Parathyroid adenoma (tissue), 2 donors: Measurements from ENCODE around the gene RBM41.
A peak's percentile ranks its signal among the peaks of the same experiment; 100 is the strongest.
"Not testable (repeated sequence)": the region's sequence is repeated elsewhere in the genome, so short reads cannot be mapped to it uniquely, and the experiment has no call there.

ENCODE experiments used
- H2AFZ ChIP-seq: fragments of 300-600 bp; sonication (generic); one replicate; pipeline ENCODE4 v1.7.0; 2017; ENCODE audit warnings: antibody characterized with exemption, mild to moderate bottlenecking
- H3K27ac ChIP-seq: fragments of 300-600 bp; sonication (generic); one replicate; pipeline ENCODE4 v1.7.0; 2017
- H3K27me3 ChIP-seq: fragments of 300-600 bp; sonication (generic); one replicate; pipeline ENCODE4 v1.7.0; 2017; ENCODE audit warnings: low read length; ENCODE audit not compliant: control insufficient read depth, insufficient read depth
- H3K36me3 ChIP-seq: fragments of 300-600 bp; sonication (generic); one replicate; pipeline ENCODE4 v1.7.0; 2017; ENCODE audit warnings: low read length; ENCODE audit not compliant: control insufficient read depth, insufficient read depth
- H3K4me1 ChIP-seq: fragments of 300-600 bp; sonication (generic); one replicate; pipeline ENCODE4 v1.7.0; 2017; ENCODE audit warnings: control low read depth
- H3K4me2 ChIP-seq: fragments of 300-600 bp; sonication (generic); one replicate; pipeline ENCODE4 v1.7.0; 2017; ENCODE audit warnings: low read length
- H3K4me3 ChIP-seq: fragments of 300-600 bp; sonication (generic); one replicate; pipeline ENCODE4 v1.7.0; 2017; ENCODE audit warnings: low read depth, low read length
- H3K79me2 ChIP-seq: fragments of 300-600 bp; sonication (generic); one replicate; pipeline ENCODE4 v1.7.0; 2017; ENCODE audit warnings: control low read depth
- H3K9ac ChIP-seq: fragments of 300-600 bp; sonication (generic); one replicate; pipeline ENCODE4 v1.7.0; 2017; ENCODE audit warnings: mild to moderate bottlenecking
- H3K9me3 ChIP-seq: fragments of 300-600 bp; sonication (generic); one replicate; pipeline ENCODE4 v1.7.0; 2017; ENCODE audit warnings: low read length; ENCODE audit not compliant: control insufficient read depth
- TF ChIP-seq, protein P1 (sequence below): fragments of 300-600 bp; sonication (generic); IDR thresholded peaks from one replicate; pipeline ENCODE4 v1.7.0; 2017; ENCODE audit warnings: antibody characterized with exemption, mild to moderate bottlenecking
- donor health status: primary hyperparathyroidism.

Gene RBM41

DNA sequence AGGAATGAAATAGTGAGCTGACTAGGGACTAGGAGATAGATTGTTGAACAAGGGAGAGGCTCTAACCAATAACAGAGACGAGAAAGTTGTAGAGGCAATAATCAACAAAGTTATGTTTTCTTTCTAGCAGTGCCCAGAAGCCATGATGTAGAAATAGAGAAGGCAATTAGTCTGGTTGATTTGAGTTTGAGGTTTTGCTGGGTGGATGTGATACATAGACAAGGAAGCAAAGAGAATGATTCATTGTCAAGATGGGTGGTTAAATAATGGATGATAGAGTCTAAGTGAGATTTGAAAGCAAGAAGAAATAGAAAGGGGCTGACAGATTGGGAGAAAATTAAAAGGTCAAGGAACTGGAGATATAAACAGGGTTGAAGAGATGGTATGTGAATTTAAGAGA is 11.2 kb downstream of the RBM41 start:
- no peaks in the 10 kb centered on the region for H3K27me3 ChIP-seq
- H3K4me2 ChIP-seq = no peak overlapping the region
- no peak overlapping the region for H3K4me3 ChIP-seq
- no peaks in the 10 kb centered on the region for H3K36me3 ChIP-seq
- TF ChIP-seq, protein P1, sequence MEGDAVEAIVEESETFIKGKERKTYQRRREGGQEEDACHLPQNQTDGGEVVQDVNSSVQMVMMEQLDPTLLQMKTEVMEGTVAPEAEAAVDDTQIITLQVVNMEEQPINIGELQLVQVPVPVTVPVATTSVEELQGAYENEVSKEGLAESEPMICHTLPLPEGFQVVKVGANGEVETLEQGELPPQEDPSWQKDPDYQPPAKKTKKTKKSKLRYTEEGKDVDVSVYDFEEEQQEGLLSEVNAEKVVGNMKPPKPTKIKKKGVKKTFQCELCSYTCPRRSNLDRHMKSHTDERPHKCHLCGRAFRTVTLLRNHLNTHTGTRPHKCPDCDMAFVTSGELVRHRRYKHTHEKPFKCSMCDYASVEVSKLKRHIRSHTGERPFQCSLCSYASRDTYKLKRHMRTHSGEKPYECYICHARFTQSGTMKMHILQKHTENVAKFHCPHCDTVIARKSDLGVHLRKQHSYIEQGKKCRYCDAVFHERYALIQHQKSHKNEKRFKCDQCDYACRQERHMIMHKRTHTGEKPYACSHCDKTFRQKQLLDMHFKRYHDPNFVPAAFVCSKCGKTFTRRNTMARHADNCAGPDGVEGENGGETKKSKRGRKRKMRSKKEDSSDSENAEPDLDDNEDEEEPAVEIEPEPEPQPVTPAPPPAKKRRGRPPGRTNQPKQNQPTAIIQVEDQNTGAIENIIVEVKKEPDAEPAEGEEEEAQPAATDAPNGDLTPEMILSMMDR = no peak
- H3K9ac ChIP-seq = no peak overlapping the region
- H3K27ac ChIP-seq = no peak overlapping the region
- no peaks in the 10 kb centered on the region for H3K9me3 ChIP-seq
- H2AFZ ChIP-seq = no peak overlapping the region
- H3K4me1 ChIP-seq = peaks cover 3% of the 10 kb centered on the region
- H3K79me2 ChIP-seq = no peaks in the 10 kb centered on the region

GRCh38 chrX:107102980-107103379 is 15.6 kb downstream of the RBM41 start:
- Histone ChIP-seq H3K27ac (no peak overlapping the region), H2AFZ (no peak overlapping the region), H3K36me3 (no peaks in the 10 kb centered on the region), H3K4me3 (no peak overlapping the region), H3K4me2 (no peak overlapping the region), H3K4me1 (peaks cover 3% of the 10 kb centered on the region), H3K79me2 (no peaks in the 10 kb centered on the region), H3K9me3 (no peaks in the 10 kb centered on the region), H3K9ac (no peak overlapping the region), H3K27me3 (no peaks in the 10 kb centered on the region)
- TF ChIP-seq, protein P1 = peak; percentile 23

DNA sequence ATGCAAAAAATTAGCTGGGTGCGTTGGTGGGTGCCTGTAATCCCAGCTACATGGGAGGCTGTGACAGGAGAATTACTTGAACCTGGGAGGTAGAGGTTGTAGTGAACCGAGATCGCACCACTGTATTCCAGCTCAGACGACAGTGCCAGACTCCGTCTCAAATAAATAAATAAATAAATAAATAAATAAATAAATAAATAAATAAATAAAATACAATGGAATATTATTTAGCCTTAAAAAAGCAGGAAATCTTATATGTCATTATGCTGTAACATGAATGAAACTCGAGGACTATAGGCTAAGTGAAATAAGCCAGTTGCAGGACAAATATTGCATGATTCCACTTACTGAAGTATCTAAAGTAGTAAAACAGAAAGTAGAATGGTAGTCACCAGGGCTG is 42.5 kb downstream of the RBM41 start:
- Histone ChIP-seq H3K9ac (no peak overlapping the region), H2AFZ (no peak overlapping the region), H3K4me3 (no peak overlapping the region)

GRCh38 chrX:107057731-107058130 is 60.9 kb downstream of the RBM41 start:
- H3K36me3 ChIP-seq, H2AFZ ChIP-seq, H3K9ac ChIP-seq: not testable (repeated sequence)

More for the DNA sequence above, 42.5 kb downstream of the RBM41 start:
- TF ChIP-seq, protein P1 = no peak
- Histone ChIP-seq H3K4me2 (no peak overlapping the region), H3K9me3 (no peaks in the 10 kb centered on the region), H3K79me2 (no peaks in the 10 kb centered on the region), H3K27me3 (no peaks in the 10 kb centered on the region), H3K27ac (no peak overlapping the region), H3K36me3 (no peaks in the 10 kb centered on the region), H3K4me1 (no peaks in the 10 kb centered on the region)

DNA sequence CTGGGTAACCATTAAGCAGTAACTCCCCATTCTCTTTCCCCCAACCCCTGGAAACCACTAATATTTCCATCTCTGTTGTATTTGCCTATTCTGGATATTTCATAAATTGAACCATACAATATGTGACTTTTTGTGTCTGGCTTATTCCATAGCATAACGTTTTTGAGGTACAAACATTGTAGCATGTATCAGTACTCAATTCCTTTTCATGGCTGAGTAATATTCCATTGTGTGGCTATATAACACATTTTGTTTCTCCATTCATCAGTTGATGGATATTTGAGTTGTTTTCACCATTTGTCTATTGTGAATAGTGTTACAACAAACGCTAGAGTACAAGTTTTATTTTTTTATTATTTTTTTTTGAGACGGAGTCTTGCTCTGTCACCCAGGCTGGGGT is 63.6 kb downstream of the RBM41 start:
- Histone ChIP-seq H3K79me2 (no peaks in the 10 kb centered on the region), H3K4me2 (no peak overlapping the region), H3K36me3 (no peaks in the 10 kb centered on the region)

More at GRCh38 chrX:107057731-107058130, 60.9 kb downstream of the RBM41 start:
- H3K9me3 ChIP-seq, H3K4me1 ChIP-seq, H3K4me3 ChIP-seq, H3K4me2 ChIP-seq, H3K79me2 ChIP-seq, H3K27me3 ChIP-seq, H3K27ac ChIP-seq: not testable (repeated sequence)

More for the DNA sequence above, 63.6 kb downstream of the RBM41 start:
- Histone ChIP-seq H3K9me3 (no peaks in the 10 kb centered on the region), H3K4me3 (no peak overlapping the region), H3K4me1 (no peaks in the 10 kb centered on the region), H3K27ac (no peak overlapping the region), H3K9ac (no peak overlapping the region), H3K27me3 (no peaks in the 10 kb centered on the region), H2AFZ (no peak overlapping the region)
- TF ChIP-seq, protein P1 = no peak
